ENCODE data around the gene CAMK2N1. TPM values are rescaled to one million over a fixed set of nuclear protein-coding genes. Genes with fewer than 3 reads are reported as not detected.

The CAMK2N1 gene
- total and polyA plus RNA-seq, 2 experiments from 2014 or later: 0.52 to 2.9 TPM

DNA sequence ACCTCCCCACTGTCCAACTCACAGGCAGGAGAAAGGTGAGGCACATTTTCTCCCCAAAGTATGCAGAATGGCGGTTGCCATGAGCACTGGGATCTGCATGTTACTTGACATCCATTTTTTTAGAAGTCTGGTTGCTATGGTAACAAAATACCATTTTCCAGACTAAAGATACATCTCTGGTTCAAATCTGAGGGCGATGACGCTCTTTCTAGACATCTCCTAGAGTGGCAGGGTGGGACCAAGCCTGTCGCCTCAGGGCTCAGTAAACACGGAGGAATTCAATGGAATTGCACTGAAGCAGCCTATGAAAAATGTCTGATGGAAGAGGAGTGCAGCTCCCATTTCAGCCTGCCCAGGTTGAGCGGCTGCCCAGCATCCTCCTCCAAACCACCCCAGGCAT is 44.9 kb upstream of the CAMK2N1 start (continued):
- TF ChIP-seq, protein P1, sequence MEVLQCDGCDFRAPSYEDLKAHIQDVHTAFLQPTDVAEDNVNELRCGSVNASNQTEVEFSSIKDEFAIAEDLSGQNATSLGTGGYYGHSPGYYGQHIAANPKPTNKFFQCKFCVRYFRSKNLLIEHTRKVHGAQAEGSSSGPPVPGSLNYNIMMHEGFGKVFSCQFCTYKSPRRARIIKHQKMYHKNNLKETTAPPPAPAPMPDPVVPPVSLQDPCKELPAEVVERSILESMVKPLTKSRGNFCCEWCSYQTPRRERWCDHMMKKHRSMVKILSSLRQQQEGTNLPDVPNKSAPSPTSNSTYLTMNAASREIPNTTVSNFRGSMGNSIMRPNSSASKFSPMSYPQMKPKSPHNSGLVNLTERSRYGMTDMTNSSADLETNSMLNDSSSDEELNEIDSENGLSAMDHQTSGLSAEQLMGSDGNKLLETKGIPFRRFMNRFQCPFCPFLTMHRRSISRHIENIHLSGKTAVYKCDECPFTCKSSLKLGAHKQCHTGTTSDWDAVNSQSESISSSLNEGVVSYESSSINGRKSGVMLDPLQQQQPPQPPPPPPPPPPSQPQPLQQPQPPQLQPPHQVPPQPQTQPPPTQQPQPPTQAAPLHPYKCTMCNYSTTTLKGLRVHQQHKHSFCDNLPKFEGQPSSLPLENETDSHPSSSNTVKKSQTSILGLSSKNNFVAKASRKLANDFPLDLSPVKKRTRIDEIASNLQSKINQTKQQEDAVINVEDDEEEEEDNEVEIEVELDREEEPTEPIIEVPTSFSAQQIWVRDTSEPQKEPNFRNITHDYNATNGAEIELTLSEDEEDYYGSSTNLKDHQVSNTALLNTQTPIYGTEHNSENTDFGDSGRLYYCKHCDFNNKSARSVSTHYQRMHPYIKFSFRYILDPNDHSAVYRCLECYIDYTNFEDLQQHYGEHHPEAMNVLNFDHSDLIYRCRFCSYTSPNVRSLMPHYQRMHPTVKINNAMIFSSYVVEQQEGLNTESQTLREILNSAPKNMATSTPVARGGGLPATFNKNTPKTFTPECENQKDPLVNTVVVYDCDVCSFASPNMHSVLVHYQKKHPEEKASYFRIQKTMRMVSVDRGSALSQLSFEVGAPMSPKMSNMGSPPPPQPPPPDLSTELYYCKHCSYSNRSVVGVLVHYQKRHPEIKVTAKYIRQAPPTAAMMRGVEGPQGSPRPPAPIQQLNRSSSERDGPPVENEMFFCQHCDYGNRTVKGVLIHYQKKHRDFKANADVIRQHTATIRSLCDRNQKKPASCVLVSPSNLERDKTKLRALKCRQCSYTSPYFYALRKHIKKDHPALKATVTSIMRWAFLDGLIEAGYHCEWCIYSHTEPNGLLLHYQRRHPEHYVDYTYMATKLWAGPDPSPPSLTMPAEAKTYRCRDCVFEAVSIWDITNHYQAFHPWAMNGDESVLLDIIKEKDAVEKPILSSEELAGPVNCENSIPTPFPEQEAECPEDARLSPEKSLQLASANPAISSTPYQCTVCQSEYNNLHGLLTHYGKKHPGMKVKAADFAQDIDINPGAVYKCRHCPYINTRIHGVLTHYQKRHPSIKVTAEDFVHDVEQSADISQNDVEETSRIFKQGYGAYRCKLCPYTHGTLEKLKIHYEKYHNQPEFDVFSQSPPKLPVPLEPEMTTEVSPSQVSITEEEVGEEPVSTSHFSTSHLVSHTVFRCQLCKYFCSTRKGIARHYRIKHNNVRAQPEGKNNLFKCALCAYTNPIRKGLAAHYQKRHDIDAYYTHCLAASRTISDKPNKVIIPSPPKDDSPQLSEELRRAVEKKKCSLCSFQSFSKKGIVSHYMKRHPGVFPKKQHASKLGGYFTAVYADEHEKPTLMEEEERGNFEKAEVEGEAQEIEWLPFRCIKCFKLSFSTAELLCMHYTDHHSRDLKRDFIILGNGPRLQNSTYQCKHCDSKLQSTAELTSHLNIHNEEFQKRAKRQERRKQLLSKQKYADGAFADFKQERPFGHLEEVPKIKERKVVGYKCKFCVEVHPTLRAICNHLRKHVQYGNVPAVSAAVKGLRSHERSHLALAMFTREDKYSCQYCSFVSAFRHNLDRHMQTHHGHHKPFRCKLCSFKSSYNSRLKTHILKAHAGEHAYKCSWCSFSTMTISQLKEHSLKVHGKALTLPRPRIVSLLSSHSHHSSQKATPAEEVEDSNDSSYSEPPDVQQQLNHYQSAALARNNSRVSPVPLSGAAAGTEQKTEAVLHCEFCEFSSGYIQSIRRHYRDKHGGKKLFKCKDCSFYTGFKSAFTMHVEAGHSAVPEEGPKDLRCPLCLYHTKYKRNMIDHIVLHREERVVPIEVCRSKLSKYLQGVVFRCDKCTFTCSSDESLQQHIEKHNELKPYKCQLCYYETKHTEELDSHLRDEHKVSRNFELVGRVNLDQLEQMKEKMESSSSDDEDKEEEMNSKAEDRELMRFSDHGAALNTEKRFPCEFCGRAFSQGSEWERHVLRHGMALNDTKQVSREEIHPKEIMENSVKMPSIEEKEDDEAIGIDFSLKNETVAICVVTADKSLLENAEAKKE (CRISPR knock-in tag; IDR thresholded peaks at IDR 0.05): no peak
- TF ChIP-seq CREB1 (CRISPR knock-in tag; IDR thresholded peaks at IDR 0.05; ENCODE audit: low read depth) (no peak), EZH2 (IDR thresholded peaks at IDR 0.05; ENCODE audit: low read depth, unreplicated experiment) (no peak), ZNF331 (CRISPR knock-in tag; IDR thresholded peaks at IDR 0.05; ENCODE audit: low read depth) (no peak), NANOG (IDR thresholded peaks at IDR 0.05; ENCODE audit: borderline replicate concordance) (no peak)
- TF ChIP-seq, protein P2, sequence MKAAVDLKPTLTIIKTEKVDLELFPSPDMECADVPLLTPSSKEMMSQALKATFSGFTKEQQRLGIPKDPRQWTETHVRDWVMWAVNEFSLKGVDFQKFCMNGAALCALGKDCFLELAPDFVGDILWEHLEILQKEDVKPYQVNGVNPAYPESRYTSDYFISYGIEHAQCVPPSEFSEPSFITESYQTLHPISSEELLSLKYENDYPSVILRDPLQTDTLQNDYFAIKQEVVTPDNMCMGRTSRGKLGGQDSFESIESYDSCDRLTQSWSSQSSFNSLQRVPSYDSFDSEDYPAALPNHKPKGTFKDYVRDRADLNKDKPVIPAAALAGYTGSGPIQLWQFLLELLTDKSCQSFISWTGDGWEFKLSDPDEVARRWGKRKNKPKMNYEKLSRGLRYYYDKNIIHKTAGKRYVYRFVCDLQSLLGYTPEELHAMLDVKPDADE (IDR thresholded peaks at IDR 0.05): no peak

GRCh38 chr1:20530306-20530705 is 44.3 kb upstream of the CAMK2N1 start:
- 0 out of 3 replicates have a peak, but pooled peaks cover 2% of the 10 kb centered on the region for H3K4me1 Mint-ChIP-seq
- H3K36me3 ChIP-seq (ENCODE audit: insufficient read depth): no peaks in the 10 kb centered on the region
- no peaks in the 10 kb centered on the region for H3K9me3 Mint-ChIP-seq
- no peaks in the 10 kb centered on the region for H3K4me1 ChIP-seq (ENCODE audit: insufficient read depth)
- no peak overlapping the region for H3K27ac ChIP-seq (ENCODE audit: low read depth)
- H4K20me1 ChIP-seq (replicated peaks; ENCODE audit: insufficient read depth): no peaks in the 10 kb centered on the region
- H3K27me3 Mint-ChIP-seq (ENCODE audit: insufficient read depth, low read depth, poor library complexity): peaks cover 4% of the 10 kb centered on the region
- no peaks in the 10 kb centered on the region for H3F3A ChIP-seq (replicated peaks; ENCODE audit: low read depth)
- no peaks in the 10 kb centered on the region for H3K9me2 ChIP-seq (ENCODE audit: insufficient read depth)
- no peak overlapping the region for H3K4me3 ChIP-seq
- H3K27me3 ChIP-seq (ENCODE audit: insufficient read depth): no peaks in the 10 kb centered on the region
- ATAC-seq (no peak), DNase-seq (ENCODE audit: low spot score) (no peak)
- H3K36me3 Mint-ChIP-seq (ENCODE audit: low read depth): no peaks in the 10 kb centered on the region
- no peaks in the 10 kb centered on the region for H3K79me2 ChIP-seq (replicated peaks; ENCODE audit: insufficient read depth)
- H3K4me3 Mint-ChIP-seq: no peak overlapping the region
- H3K4me2 ChIP-seq: no peak overlapping the region
- no peak overlapping the region for H3K27ac Mint-ChIP-seq
- H2AFZ ChIP-seq: no peak overlapping the region
- TF ChIP-seq, protein P3, sequence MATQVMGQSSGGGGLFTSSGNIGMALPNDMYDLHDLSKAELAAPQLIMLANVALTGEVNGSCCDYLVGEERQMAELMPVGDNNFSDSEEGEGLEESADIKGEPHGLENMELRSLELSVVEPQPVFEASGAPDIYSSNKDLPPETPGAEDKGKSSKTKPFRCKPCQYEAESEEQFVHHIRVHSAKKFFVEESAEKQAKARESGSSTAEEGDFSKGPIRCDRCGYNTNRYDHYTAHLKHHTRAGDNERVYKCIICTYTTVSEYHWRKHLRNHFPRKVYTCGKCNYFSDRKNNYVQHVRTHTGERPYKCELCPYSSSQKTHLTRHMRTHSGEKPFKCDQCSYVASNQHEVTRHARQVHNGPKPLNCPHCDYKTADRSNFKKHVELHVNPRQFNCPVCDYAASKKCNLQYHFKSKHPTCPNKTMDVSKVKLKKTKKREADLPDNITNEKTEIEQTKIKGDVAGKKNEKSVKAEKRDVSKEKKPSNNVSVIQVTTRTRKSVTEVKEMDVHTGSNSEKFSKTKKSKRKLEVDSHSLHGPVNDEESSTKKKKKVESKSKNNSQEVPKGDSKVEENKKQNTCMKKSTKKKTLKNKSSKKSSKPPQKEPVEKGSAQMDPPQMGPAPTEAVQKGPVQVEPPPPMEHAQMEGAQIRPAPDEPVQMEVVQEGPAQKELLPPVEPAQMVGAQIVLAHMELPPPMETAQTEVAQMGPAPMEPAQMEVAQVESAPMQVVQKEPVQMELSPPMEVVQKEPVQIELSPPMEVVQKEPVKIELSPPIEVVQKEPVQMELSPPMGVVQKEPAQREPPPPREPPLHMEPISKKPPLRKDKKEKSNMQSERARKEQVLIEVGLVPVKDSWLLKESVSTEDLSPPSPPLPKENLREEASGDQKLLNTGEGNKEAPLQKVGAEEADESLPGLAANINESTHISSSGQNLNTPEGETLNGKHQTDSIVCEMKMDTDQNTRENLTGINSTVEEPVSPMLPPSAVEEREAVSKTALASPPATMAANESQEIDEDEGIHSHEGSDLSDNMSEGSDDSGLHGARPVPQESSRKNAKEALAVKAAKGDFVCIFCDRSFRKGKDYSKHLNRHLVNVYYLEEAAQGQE (IDR thresholded peaks at IDR 0.05; ENCODE audit: unreplicated experiment): no peak
- TF ChIP-seq JUNB (IDR thresholded peaks at IDR 0.05; ENCODE audit: unreplicated experiment): no peak
- no peak for TF ChIP-seq EZH2 (IDR thresholded peaks at IDR 0.05; ENCODE audit: low read depth, unreplicated experiment)

All from GM23338 (cell line).